Gastrocnemius medialis (tissue), 4 donors: ENCODE measurements around the gene TOR3A. TPM values are rescaled to one million over a fixed set of nuclear protein-coding genes. Genes with fewer than 3 reads are reported as not detected.
A peak's percentile ranks its signal among the peaks of the same experiment; 100 is the strongest.

Experiments
- ATAC-seq, 2 donors: fragments of 150-250 bp; one replicate each; pipeline ENCODE4 v1.9.1; 2016
- DNase-seq, 2 donors: peaks; one replicate each; pipeline ENCODE4 v3.0.0-alpha.2; 2019
- H3K27ac ChIP-seq, 4 donors: fragments of 200-600 bp; sonication (generic); 1 replicate in 1 of 4; 2 replicates in 3 of 4; pipeline ENCODE4 v1.5.1; 2016 to 2018; ENCODE audit warnings: mild to moderate bottlenecking in 2 of 4, moderate library complexity in 1 of 4
- H3K27me3 ChIP-seq, 3 donors: fragments of 200-600 bp; sonication (generic) in 2 of 3; 1 replicate in 1 of 3; 2 replicates in 2 of 3; pipeline versions ENCODE4 v1.5.1 to v1.6.0; 2016 to 2019; ENCODE audit warnings: mild to moderate bottlenecking in 1 of 3, moderate library complexity in 1 of 3
- H3K36me3 ChIP-seq, 2 donors: fragments of 200-600 bp; sonication (generic) in 1 of 2; one replicate each; pipeline ENCODE4 v1.5.1; 2017 to 2018
- H3K4me1 ChIP-seq, 2 donors: fragments of 200-600 bp; sonication (generic) in 1 of 2; one replicate each; pipeline ENCODE4 v1.5.1; 2016 to 2017; ENCODE audit warnings: mild to moderate bottlenecking in 2 of 2
- H3K4me3 ChIP-seq, 4 donors: fragments of 200-600 bp; sonication (generic) in 3 of 4; 1 replicate in 1 of 4; 2 replicates in 3 of 4; pipeline ENCODE4 v1.5.1; 2016 to 2019; ENCODE audit warnings: mild to moderate bottlenecking in 2 of 4
- H3K9me3 ChIP-seq, 3 donors: fragments of 200-600 bp; sonication (generic) in 2 of 3; 1 replicate in 1 of 3; 2 replicates in 2 of 3; pipeline ENCODE4 v1.5.1; 2016 to 2019
- POLR2A ChIP-seq, 2 donors: fragments of 450-650 bp; IDR thresholded peaks; one replicate each; pipeline ENCODE4 v1.6.1; 2017; ENCODE audit warnings: antibody characterized with exemption in 2 of 2, mild to moderate bottlenecking in 2 of 2, moderate library complexity in 2 of 2
- in situ Hi-C, 4 donors: fragments of 200-750 bp; cut with MboI; loops; one replicate each; pipeline versions ENCODE4 v1.15.0 to v1.8.0; 2017; ENCODE audit warnings: low sequenced_read_pairs in 4 of 4
- intact Hi-C: fragments of 100-400 bp; cut with DNase I; formaldehyde crosslinking; loops from one replicate; pipeline ENCODE4 v1.15.1; 2023; ENCODE audit warnings: low total_unique reads
- total RNA-seq, 4 donors: library from RNA; depleted of rRNA; stranded (reverse); fragments of >200 nt; gene quantifications; one replicate each; pipeline versions ENCODE4 v1.1.0 to v1.2.3, GENCODE V29; 2016
- TF ChIP-seq, protein P1 (sequence below), 5 experiments: fragments of 450-650 bp in 3 of 5; fragments of 200-600 bp in 2 of 5; sonication (generic) in 2 of 5; IDR thresholded peaks in 4 of 5; conservative IDR thresholded peaks in 1 of 5; 1 replicate in 4 of 5; 2 replicates in 1 of 5; pipeline ENCODE4 v1.5.1; 2016 to 2019; ENCODE audit warnings: antibody characterized with exemption in 5 of 5, mild to moderate bottlenecking in 3 of 5, moderate library complexity in 3 of 5

The TOR3A gene
- total RNA-seq, 4 donors from 2014 or later, result 19.2 to 78.6 (median 29.0) TPM

- Histone ChIP-seq H3K27me3 (no peaks in the 10 kb centered on the region), H3K4me3 (no peak overlapping the region), H3K27ac (no peak overlapping the region), H3K4me1 (peaks cover 4 to 5% of the 10 kb centered on the region in 2 donors), H3K36me3 (peaks cover 0 to 29% of the 10 kb centered on the region in 2 donors), H3K9me3 (no peaks in the 10 kb centered on the region)
- intact Hi-C loops, result no loop called here
- TF ChIP-seq, protein P1, sequence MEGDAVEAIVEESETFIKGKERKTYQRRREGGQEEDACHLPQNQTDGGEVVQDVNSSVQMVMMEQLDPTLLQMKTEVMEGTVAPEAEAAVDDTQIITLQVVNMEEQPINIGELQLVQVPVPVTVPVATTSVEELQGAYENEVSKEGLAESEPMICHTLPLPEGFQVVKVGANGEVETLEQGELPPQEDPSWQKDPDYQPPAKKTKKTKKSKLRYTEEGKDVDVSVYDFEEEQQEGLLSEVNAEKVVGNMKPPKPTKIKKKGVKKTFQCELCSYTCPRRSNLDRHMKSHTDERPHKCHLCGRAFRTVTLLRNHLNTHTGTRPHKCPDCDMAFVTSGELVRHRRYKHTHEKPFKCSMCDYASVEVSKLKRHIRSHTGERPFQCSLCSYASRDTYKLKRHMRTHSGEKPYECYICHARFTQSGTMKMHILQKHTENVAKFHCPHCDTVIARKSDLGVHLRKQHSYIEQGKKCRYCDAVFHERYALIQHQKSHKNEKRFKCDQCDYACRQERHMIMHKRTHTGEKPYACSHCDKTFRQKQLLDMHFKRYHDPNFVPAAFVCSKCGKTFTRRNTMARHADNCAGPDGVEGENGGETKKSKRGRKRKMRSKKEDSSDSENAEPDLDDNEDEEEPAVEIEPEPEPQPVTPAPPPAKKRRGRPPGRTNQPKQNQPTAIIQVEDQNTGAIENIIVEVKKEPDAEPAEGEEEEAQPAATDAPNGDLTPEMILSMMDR (IDR thresholded peaks at IDR 0.05 in 4 of 5, conservative IDR thresholded peaks at IDR 0.05 in 1 of 5), result no peak
- no peak for TF ChIP-seq POLR2A (IDR thresholded peaks at IDR 0.05)
- in situ Hi-C loops, result no loop called here
- DNase-seq, result no peak
- ATAC-seq, result no peak
Measured at GRCh38 chr1:179053486-179053885, 28.4 kb upstream of the TOR3A start.

GRCh38 chr1:179055937-179056336 is 25.9 kb upstream of the TOR3A start:
- DNase-seq, result no peak
- in situ Hi-C loops (no loop called here), intact Hi-C loops (no loop called here)
- no peaks in the 10 kb centered on the region for H3K27me3 ChIP-seq
- H3K36me3 ChIP-seq, result peaks cover 0 to 29% of the 10 kb centered on the region in 2 donors
- no peak overlapping the region for H3K27ac ChIP-seq
- H3K9me3 ChIP-seq, result no peaks in the 10 kb centered on the region
- peaks cover 5% of the 10 kb centered on the region in 2 donors for H3K4me1 ChIP-seq
- H3K4me3 ChIP-seq, result no peak overlapping the region
- no peak for ATAC-seq
- TF ChIP-seq, protein P1 (IDR thresholded peaks at IDR 0.05 in 4 of 5, conservative IDR thresholded peaks at IDR 0.05 in 1 of 5), result no peak
- TF ChIP-seq POLR2A (IDR thresholded peaks at IDR 0.05), result no peak

DNA sequence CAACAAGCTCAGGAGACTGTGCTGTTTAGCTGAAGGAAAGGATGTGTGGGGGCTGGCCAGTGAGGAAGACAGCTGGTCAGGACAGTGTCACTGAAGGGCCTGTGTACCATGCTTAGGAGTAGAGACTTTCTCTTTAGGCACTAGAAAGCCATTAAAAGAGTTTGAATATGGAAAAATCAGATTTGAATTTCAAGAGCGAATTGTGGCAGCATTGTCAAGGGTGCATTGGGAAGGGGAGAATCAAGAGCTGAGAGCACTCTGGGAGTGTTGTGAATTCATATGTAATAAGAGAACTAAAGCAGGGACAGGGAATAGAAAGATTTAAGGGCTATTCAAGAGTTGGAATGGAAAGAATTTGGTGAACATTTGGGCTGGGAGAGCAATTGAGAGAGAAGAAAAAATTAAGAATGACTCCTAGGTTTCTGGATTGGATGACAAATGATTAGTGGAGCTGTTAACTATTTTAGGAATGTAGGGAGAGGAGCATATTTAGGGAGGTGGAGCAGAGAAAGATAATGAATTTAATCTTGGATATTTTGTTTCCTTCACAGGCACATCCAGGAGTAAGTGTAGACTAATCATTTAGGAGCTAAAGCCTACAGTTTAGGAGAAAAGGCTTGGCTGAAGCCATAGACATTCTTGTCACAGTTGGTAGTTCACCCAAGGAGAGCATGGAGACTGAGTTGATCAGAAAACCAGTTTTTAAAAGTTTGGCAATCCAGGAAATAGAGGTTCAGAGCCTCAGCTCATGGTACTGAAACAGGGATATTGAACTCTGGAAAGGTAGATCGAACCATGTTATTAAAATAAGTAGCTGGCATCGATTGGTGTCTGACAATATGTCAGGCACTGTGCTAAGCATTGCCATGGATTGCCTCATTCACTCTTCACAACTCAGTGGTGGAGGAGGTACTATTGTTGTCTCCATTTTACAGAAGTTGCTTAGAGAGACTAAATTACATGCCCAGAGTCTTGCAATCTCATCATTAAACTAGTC is 23.1 kb upstream of the TOR3A start:
- Histone ChIP-seq H3K27ac (peak overlapping the region in 1 of 4 donors; percentile 76), H3K4me1 (peaks cover 5% of the 10 kb centered on the region in 2 donors), H3K4me3 (no peak overlapping the region), H3K27me3 (no peaks in the 10 kb centered on the region), H3K9me3 (no peaks in the 10 kb centered on the region), H3K36me3 (peaks cover 0 to 25% of the 10 kb centered on the region in 2 donors)
- intact Hi-C loops, result no loop called here
- no peak for ATAC-seq
- in situ Hi-C loops, result no loop called here
- DNase-seq, result no peak
- TF ChIP-seq, protein P1 (IDR thresholded peaks at IDR 0.05 in 4 of 5, conservative IDR thresholded peaks at IDR 0.05 in 1 of 5), result no peak
- TF ChIP-seq POLR2A (IDR thresholded peaks at IDR 0.05), result no peak

- TF ChIP-seq, protein P1 (IDR thresholded peaks at IDR 0.05 in 4 of 5, conservative IDR thresholded peaks at IDR 0.05 in 1 of 5), result no peak
- TF ChIP-seq POLR2A (IDR thresholded peaks at IDR 0.05), result no peak
- H3K36me3 ChIP-seq, result peaks cover 0 to 30% of the 10 kb centered on the region in 2 donors
- no peaks in the 10 kb centered on the region for H3K9me3 ChIP-seq
- H3K4me1 ChIP-seq, result peaks cover 5% of the 10 kb centered on the region in 2 donors
- ATAC-seq (peak; percentile 70), DNase-seq (peak in 1 of 2 donors; percentile 70)
- in situ Hi-C loops (no loop called here), intact Hi-C loops (no loop called here)
- H3K27ac ChIP-seq, result peak overlapping the region; percentile 59 to 76 (median 67)
- no peaks in the 10 kb centered on the region for H3K27me3 ChIP-seq
- no peak overlapping the region for H3K4me3 ChIP-seq
Measured at GRCh38 chr1:179061360-179062282, 20.2 kb upstream of the TOR3A start.
